HG03378 (cell line): Measurements from ENCODE around the gene FBXO47.
"Not testable (repeated sequence)": the region's sequence is repeated elsewhere in the genome, so short reads cannot be mapped to it uniquely, and the experiment has no call there.

Experiments used
- ATAC-seq: cut with Tn5 transposase; IDR thresholded peaks from one replicate; pipeline ENCODE4 v1.9.1; 2021; ENCODE audit warnings: mild to moderate bottlenecking, moderate library complexity; ENCODE audit not compliant: unreplicated experiment

Gene FBXO47

GRCh38 chr17:38981636-38982035, 14.4 kb upstream of the FBXO47 start:
- ATAC-seq = no peak

GRCh38 chr17:38980490-38981217, 13.5 kb upstream of the FBXO47 start:
- ATAC-seq = no peak

DNA sequence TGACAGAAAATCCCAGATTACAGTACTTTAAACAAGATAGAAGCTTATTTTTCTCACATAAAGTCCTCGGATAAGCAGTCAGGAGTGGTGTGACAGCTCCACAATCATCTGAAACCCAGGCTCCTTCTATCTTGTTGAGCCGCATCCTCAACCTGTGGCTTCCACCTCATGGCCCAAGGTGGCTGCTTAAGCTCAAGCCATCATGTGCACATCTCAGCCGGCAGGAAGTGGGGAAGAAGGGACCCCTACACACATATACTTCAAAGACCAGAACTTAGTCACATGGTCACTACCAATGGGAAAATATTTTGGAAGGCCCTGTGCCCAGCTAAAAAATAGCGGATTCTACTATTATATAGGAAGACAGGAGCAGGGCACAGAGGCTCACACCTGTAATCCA, 11.0 kb upstream of the FBXO47 start:
- no peak for ATAC-seq

DNA sequence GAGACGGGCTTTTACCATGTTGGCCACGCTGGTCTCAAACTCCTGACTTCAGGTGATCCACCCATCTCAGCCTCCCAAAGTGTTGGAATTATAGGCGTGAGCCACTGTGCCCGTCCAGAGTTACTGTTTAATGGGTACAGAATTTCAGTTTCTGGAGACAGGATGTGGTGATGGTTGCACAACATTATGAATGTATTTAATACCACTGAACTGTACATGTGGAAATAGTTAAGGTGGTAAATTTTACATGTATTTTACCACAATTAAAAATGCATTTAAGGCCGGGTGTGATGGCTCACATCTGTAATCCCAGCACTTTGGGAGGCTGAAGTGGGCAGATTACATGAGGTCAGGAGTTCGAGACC, 9.0 kb upstream of the FBXO47 start:
- ATAC-seq = not testable (repeated sequence)

GRCh38 chr17:38970804-38971203, 3.6 kb upstream of the FBXO47 start:
- ATAC-seq = no peak

- no peak for ATAC-seq
Observed at GRCh38 chr17:38970128-38970527, 2.9 kb upstream of the FBXO47 start.

- ATAC-seq = no peak
Observed at GRCh38 chr17:38969281-38969680, 2.1 kb upstream of the FBXO47 start.

GRCh38 chr17:38961413-38961812, 5.8 kb downstream of the FBXO47 start:
- ATAC-seq = no peak

DNA sequence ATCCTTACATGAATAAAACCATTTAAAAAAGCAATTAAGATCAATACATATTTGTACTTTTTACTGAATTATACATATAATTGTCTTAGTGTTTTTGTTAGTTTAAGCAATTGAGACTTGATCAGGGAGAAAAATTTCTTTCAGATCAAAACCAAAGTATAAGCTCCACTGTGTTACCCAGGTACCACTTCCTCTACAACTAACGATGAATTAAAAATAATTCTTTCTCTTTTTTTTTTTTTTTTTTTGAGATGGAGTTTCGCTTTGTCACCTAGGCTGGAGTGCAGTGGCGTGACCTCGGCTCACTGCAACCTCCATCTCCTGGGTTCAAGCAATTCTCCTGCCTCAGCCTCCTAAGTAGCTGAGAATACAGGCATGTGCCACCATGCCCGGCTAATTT, 6.8 kb downstream of the FBXO47 start:
- ATAC-seq = no peak

DNA sequence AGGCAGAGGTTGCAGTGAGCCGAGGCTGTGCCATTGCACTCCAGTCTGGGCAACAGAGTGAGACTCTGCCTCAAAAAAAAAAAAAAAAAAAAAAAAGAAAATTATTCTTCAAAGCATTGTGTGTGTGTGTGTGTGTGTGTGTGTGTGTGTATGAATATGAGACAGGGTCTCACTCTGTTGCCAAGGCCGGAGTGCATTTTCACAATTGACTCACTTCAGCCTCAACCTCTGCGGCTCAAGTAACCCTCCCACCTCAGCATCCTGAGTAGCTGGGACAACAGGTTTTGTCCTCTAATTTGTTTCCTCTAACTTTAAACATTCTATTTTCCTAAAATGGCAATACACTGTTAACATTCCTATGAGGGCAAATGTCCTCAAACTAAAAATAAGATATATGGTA, 7.7 kb downstream of the FBXO47 start:
- ATAC-seq = no peak

GRCh38 chr17:38958756-38959155, 8.4 kb downstream of the FBXO47 start:
- ATAC-seq = no peak

DNA sequence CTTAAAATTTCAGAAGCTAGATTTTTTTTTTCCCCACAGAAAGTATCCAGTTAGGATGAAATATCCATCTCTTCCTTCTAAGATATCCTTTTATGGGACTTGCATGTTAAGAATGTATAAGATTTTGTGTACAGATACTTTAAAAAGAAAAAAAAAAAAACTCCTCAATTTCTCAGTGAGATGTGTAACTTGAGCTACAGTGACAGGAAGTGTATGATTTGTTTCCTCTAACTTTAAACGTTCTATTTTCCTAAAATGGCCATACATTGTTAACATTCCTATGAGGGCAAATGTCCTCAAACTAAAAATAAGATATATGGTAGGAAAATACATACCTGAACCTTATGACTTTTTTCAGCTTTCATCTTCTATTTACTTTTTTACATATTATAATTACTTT, 8.9 kb downstream of the FBXO47 start:
- ATAC-seq = no peak

DNA sequence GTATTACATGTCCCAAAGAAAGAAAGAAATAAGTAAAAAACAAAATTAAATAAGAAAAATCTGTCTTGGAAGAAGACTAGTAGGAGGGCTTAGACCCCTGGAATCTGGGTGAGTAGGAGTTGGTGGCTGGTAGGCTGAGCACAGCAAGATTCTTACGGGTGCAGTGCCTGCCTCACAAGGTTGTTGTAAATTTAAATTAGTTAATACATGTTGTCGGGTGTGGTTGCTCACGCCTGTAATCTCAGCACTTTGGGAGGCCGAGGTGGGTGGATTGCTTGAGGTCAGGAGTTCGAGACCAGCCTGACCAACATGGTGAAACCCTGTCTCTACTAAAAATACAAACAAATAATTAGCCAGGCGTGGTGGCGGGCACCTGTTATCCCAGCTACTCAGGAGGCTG, 13.4 kb downstream of the FBXO47 start:
- ATAC-seq = not testable (repeated sequence)

GRCh38 chr17:38947189-38947588, 20.0 kb downstream of the FBXO47 start:
- ATAC-seq = no peak

DNA sequence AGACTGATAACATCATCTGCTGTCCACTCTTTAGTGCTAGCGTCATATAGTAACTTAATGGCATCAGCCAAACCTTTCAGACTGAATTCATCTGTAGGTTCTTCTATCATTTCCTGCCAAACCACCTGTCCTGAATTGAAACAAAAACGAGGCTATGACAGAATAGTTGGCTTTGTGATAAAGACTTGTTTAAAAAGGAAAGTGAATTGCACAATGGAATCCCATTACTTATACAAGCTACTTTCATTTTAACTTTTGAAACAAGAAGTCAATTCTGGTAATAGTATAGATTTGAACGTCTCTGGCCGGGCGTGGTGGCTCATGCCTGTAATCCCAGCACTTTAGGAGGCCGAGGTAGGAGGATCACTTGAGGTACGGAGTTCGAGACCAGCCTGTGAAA, 23.6 kb downstream of the FBXO47 start:
- ATAC-seq = no peak

DNA sequence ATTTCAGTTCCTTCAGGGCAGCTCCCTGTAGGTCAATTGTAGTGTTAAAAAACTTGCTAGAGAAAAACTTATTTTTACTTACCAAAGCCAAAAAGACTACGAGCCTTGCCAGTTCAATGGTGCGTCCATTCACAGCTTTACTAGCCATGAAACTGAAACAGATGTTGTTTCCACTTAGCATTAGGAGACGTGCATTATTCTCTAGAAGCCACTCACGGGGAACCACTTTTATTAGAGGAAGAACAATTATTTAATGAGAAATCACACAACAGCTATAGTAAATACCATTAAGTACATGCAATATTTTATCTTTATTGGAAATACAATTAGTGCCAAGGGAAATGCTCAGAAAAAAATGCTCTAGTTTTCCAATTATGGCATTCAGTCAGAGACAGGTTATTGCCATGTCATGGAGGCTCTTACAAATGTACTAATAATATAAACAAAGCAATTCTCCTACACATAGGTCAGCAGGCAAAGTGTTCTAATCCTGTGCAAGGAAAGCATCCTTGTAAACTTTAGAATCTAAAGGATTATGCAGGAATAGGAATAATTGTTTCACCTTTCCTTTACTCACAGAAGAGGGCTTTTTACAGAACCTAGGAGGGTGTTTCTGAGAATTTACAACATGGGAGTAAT, 24.4 kb downstream of the FBXO47 start:
- no peak for ATAC-seq

GRCh38 chr17:38940404-38940803, 26.8 kb downstream of the FBXO47 start:
- ATAC-seq = no peak

- ATAC-seq = no peak
Observed at GRCh38 chr17:38939987-38940386, 27.2 kb downstream of the FBXO47 start.

DNA sequence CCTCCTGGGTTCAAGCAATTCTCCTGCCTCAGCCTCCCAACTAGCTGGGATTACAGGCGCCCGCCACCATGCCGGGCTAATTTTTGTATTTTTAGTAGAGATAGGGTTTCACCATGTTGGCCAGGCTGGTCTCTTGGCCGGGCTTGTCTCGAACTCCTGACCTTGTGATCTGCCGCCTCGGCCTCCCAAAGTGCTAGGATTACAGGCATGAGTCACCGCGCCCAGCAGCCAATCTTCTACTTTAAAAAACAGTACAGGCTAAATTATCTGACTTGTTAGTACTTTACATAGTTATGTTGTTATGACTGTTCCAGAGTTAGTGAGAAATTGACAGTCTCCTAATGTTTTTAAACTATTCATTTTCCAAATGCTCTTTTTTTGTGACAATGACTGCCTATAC, 33.2 kb downstream of the FBXO47 start:
- not testable (repeated sequence) for ATAC-seq

- ATAC-seq = not testable (repeated sequence)
Observed at GRCh38 chr17:38930782-38931181, 36.4 kb downstream of the FBXO47 start.

- no peak for ATAC-seq
Observed at GRCh38 chr17:38926293-38927070, 40.7 kb downstream of the FBXO47 start.
